GM12878 (cell line): ENCODE data around the gene SLC25A43. TPM values are rescaled to one million over a fixed set of nuclear protein-coding genes. Genes with fewer than 3 reads are reported as not detected.

Source experiments
- ATAC-seq: fragments of 200-7000 bp; cut with Tn5 transposase; 3 replicates; pipeline ENCODE4 v1.9.1; 2020; ENCODE audit warnings: mild to moderate bottlenecking, moderate library complexity
- BruUV-seq: library from RNA; stranded (reverse); fragments of 400-500 nt; replicated peaks from 2 replicates; lab custom pipeline; 2021; lab: Mats Ljungman, UMichigan
- CTCF ChIA-PET: fragments of 300-600 bp; sonication (Branson Sonifier 250); formaldehyde crosslinking; extraction: SDS; loops from one replicate; lab custom pipeline; 2021; ENCODE audit warnings: inconsistent platforms; lab: Yijun Ruan, JAX
- POLR2A ChIA-PET: fragments of 350-600 bp; formaldehyde crosslinking; extraction: SDS; loops from one replicate; lab custom pipeline; 2021; ENCODE audit warnings: inconsistent platforms; lab: Charles Lee
- RAD21 ChIA-PET: fragments of 300-600 bp; sonication (Branson Sonifier 250); formaldehyde crosslinking; loops from one replicate; lab custom pipeline; 2023; ENCODE audit warnings: antibody characterized with exemption; ENCODE audit not compliant: unreplicated experiment; lab: Charles Lee
- SMC1A ChIA-PET: fragments of 300-600 bp; sonication (Branson Sonifier 250); formaldehyde crosslinking; loops from one replicate; lab custom pipeline; 2023; ENCODE audit not compliant: unreplicated experiment, uncharacterized antibody; lab: Charles Lee
- DNase-seq: peaks from one replicate; pipeline ENCODE4 v3.0.0-alpha.2; 2011; ENCODE audit warnings: low read depth, low spot score
- FAIRE-seq: peaks from 3 replicates; lab custom pipeline; 2011; peaks lifted over from hg19 to GRCh38; lab: Jason Lieb, UNC
- H2AFZ ChIP-seq: 2 replicates; pipeline ENCODE4 v1.6.0; 2011; ENCODE audit warnings: low read depth, low read length, control low read depth; ENCODE audit not compliant: control insufficient read depth
- H3K27ac ChIP-seq: 2 replicates; pipeline ENCODE4 v1.5.1; 2011; ENCODE audit warnings: control low read depth; ENCODE audit not compliant: control insufficient read depth, insufficient read depth
- H3K27me3 ChIP-seq, 2 experiments: replicated peaks in 1 of 2; 2 replicates each; pipeline versions ENCODE4 v1.6.0 to v1.6.1; 2011; ENCODE audit warnings: low read length in 1 of 2; ENCODE audit not compliant: control insufficient read depth in 2 of 2, insufficient read depth in 2 of 2
- H3K36me3 ChIP-seq, 2 experiments: 2 replicates each; pipeline ENCODE4 v1.5.1; 2011; ENCODE audit warnings: low read length in 1 of 2; ENCODE audit not compliant: control insufficient read depth in 2 of 2, insufficient read depth in 2 of 2
- H3K4me1 ChIP-seq: 2 replicates; pipeline ENCODE4 v1.6.1; 2011; ENCODE audit warnings: mild to moderate bottlenecking, low read length, moderate library complexity, mixed read lengths; ENCODE audit not compliant: control insufficient read depth, insufficient read depth
- H3K4me2 ChIP-seq: 2 replicates; pipeline ENCODE4 v1.6.0; 2011; ENCODE audit warnings: control low read depth; ENCODE audit not compliant: control insufficient read depth, insufficient read depth
- H3K4me3 ChIP-seq: fragments of 200-600 bp; sonication (generic); 2 replicates; pipeline ENCODE4 v1.5.1; 2016
- H3K79me2 ChIP-seq: 2 replicates; pipeline ENCODE4 v1.6.0; 2011; ENCODE audit warnings: low read length; ENCODE audit not compliant: control insufficient read depth, insufficient read depth
- H3K9ac ChIP-seq: 2 replicates; pipeline ENCODE4 v1.8.0; 2011; ENCODE audit warnings: low read length, control low read depth, mixed read lengths; ENCODE audit not compliant: control insufficient read depth, insufficient read depth
- H3K9me3 ChIP-seq: replicated peaks from 3 replicates; pipeline ENCODE4 v1.5.1; 2011; ENCODE audit warnings: mild to moderate bottlenecking, low read length; ENCODE audit not compliant: control insufficient read depth, insufficient read depth
- H4K20me1 ChIP-seq: 2 replicates; pipeline ENCODE4 v1.6.0; 2011; ENCODE audit not compliant: control insufficient read depth, insufficient read depth
- CEBPZ ChIP-seq: fragments of 150-350 bp; IDR thresholded peaks from 2 replicates; pipeline ENCODE4 v1.6.1; 2016; ENCODE audit warnings: low read depth, low read length
- CHD1 ChIP-seq: IDR thresholded peaks from 2 replicates; pipeline ENCODE4 v1.6.1; 2012; ENCODE audit warnings: low read depth, low read length, improper control_type of control experiment
- CREM ChIP-seq: IDR thresholded peaks from 2 replicates; pipeline ENCODE4 v1.6.1; 2014; ENCODE audit warnings: antibody characterized with exemption, low read depth
- E2F4 ChIP-seq: IDR thresholded peaks from 2 replicates; pipeline ENCODE4 v1.6.1; 2012; ENCODE audit warnings: low read depth, low read length, improper control_type of control experiment
- IKZF1 ChIP-seq: fragments of 450-650 bp; conservative IDR thresholded peaks from 2 replicates; pipeline ENCODE4 v1.6.1; 2017; ENCODE audit warnings: antibody characterized with exemption, mild to moderate bottlenecking
- RAD21 ChIP-seq: IDR thresholded peaks from 2 replicates; pipeline ENCODE4 v1.6.1; 2011; ENCODE audit warnings: mild to moderate bottlenecking, low read depth, low read length, moderate library complexity; ENCODE audit not compliant: insufficient read depth
- SP1 ChIP-seq: IDR thresholded peaks from one replicate; pipeline ENCODE4 v1.6.1; 2011; ENCODE audit warnings: low read depth, low read length
- TAF1 ChIP-seq: IDR thresholded peaks from 2 replicates; pipeline ENCODE4 v1.6.1; 2011; ENCODE audit warnings: mild to moderate bottlenecking, low read depth, low read length, borderline replicate concordance
- ZNF217 ChIP-seq: fragments of 450-650 bp; IDR thresholded peaks from 2 replicates; pipeline ENCODE4 v1.6.1; 2017; ENCODE audit warnings: antibody characterized with exemption, mild to moderate bottlenecking
- ZNF24 ChIP-seq: fragments of 450-650 bp; IDR thresholded peaks from 2 replicates; pipeline ENCODE4 v1.6.1; 2017; ENCODE audit warnings: antibody characterized with exemption, mild to moderate bottlenecking
- ZNF687 ChIP-seq: fragments of 450-650 bp; IDR thresholded peaks from 2 replicates; pipeline ENCODE4 v1.6.1; 2017; ENCODE audit warnings: mild to moderate bottlenecking, moderate library complexity
- WGBS: methylation state at CpG from one replicate; pipeline ENCODE4 v1.1.6; 2016; ENCODE audit warnings: low lambda C conversion rate; ENCODE audit not compliant: insufficient replicate concordance, insufficient coverage; ENCODE audit errors: missing lambda C conversion rate; 5-methylcytosine and 5-hydroxymethylcytosine counted together
- in situ Hi-C: fragments of 300-500 bp; cut with MboI; formaldehyde crosslinking; loops from 9 replicates; pipeline ENCODE4 v1.14.3; 2018; ENCODE audit warnings: mixed read lengths
- intact Hi-C: fragments of 100-400 bp; cut with micrococcal nuclease; formaldehyde crosslinking; loops from one replicate; pipeline ENCODE4 v1.14.2; 2022; ENCODE audit not compliant: unreplicated experiment
- polyA plus RNA-seq, 11 experiments: library from polyadenylated mRNA; depleted of rRNA in 4 of 11; unstranded in 6 of 11; stranded (reverse) in 5 of 11; fragments of >200 nt; fragmentation: Nextera tagmentation in 4 of 11; fragmentation: Illumina TruSeq in 1 of 11; extraction: Ambion mirVana in 4 of 11; extraction: Trizol in 1 of 11; gene quantifications; 1 replicate in 1 of 11; 2 replicates in 10 of 11; pipeline versions ENCODE4 v1.2.1 to v1.2.3, GENCODE V29; 2011 to 2016; ENCODE audit warnings: inconsistent platforms in 2 of 11, missing spikeins in 2 of 11, low read depth in 1 of 11
- total RNA-seq, 4 experiments: library from RNA; depleted of rRNA in 3 of 4; stranded (reverse); fragments of >200 nt in 3 of 4; fragmentation: Illumina TruSeq in 1 of 4; extraction: Trizol in 1 of 4; gene quantifications; 2 replicates each; pipeline versions ENCODE4 v1.2.1 to v1.2.3, GENCODE V29; 2013 to 2021

SLC25A43 gene
- total and polyA plus RNA-seq, 10 of the 15 experiments (the other 5 are each of a cell fraction or from before 2014, with no cell fraction given), result 2.5 to 13.5 (median 6.8) TPM

GRCh38 chrX:119374736-119375135 lies 24.4 kb upstream of the SLC25A43 start (continued):
- TF ChIP-seq CEBPZ, result no peak
- no peak for TF ChIP-seq ZNF687
- TF ChIP-seq TAF1, result no peak
- TF ChIP-seq CHD1, result no peak
- TF ChIP-seq RAD21, result no peak

- no peak overlapping the region for H3K27ac ChIP-seq
- intact Hi-C loops (no loop called here), in situ Hi-C loops (no loop called here)
- RAD21 ChIA-PET, result no interaction called here
- no peaks in the 10 kb centered on the region for H3K27me3 ChIP-seq
- H3K4me1 ChIP-seq, result no peaks in the 10 kb centered on the region
- no peak overlapping the region for H2AFZ ChIP-seq
- H3K9ac ChIP-seq, result no peak overlapping the region
- H3K36me3 ChIP-seq, result no peaks in the 10 kb centered on the region
- H4K20me1 ChIP-seq, result no peaks in the 10 kb centered on the region
- POLR2A ChIA-PET, result no interaction called here
- no peaks in the 10 kb centered on the region for H3K9me3 ChIP-seq
- no peak overlapping the region for H3K4me2 ChIP-seq
- H3K4me3 ChIP-seq, result no peak overlapping the region
- SMC1A ChIA-PET, result no interaction called here
- H3K79me2 ChIP-seq, result no peaks in the 10 kb centered on the region
- WGBS, result 0% methylated on average over 3 of the region's 3 CpGs
- no peak for ATAC-seq
- no peak for DNase-seq
- BruUV-seq, result no TSS peak
- CTCF ChIA-PET, result no interaction called here
- FAIRE-seq, result no peak
- TF ChIP-seq CREM, result no peak
- TF ChIP-seq ZNF687, result no peak
- TF ChIP-seq IKZF1, result no peak
- no peak for TF ChIP-seq ZNF217
- no peak for TF ChIP-seq ZNF24
- no peak for TF ChIP-seq SP1
- no peak for TF ChIP-seq E2F4
These were observed 23.6 kb upstream of the SLC25A43 start for GRCh38 chrX:119375561-119375960.
